Embryonic facial prominence (tissue), 1 donor: ENCODE data around the gene ZC3HAV1.
"Not testable (repeated sequence)": the region's sequence is repeated elsewhere in the genome, so short reads cannot be mapped to it uniquely, and the experiment has no call there.

Experiments used
- DNase-seq: peaks from one replicate; pipeline ENCODE4 v3.0.0-alpha.2; 2016; ENCODE audit errors: extremely low spot score

The ZC3HAV1 gene

DNA sequence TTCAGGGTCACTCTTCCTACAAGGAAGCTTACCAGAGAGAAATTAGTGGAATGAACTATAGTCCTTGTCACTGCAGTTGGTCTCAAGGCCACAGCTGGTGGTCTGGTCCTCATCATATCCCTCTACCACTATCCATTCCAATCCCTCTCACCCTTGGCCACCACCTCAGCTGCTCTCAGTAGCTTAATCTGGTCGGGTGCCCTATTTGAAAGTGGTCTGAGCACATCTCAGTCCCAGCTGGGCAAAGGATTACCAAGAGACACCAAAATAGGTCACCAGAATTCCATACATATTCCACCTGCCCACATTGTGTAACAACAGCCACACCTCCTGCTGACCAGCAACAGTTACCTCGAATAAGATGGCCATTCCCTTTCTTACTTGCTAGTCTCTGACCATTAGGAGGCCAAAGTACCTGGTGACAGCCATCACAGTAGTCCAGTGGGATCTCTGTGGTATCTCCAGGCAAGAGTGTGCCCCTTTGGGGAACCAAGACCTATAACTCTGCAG is 3.3 kb upstream of the ZC3HAV1 start:
- no peak for DNase-seq

DNA sequence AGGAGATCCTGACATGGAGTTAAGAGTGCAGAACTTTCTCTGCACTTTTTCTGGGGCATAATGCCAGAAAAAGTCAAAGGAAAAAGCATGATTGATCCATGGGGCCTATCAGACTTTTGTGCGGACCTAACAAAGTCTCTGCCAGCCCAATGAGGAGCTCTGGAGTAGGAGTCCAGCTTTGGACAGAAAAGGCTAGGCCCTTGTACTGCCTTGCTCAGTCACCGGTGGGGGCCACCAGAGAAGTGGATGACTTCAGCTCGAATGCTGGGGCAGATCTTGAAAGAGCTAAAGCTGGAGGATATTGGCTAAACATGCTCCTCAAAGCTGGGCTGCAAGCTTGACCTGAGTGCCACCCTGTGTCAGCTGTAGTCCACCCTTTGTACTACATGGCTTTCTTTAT is 2.8 kb upstream of the ZC3HAV1 start:
- no peak for DNase-seq

DNA sequence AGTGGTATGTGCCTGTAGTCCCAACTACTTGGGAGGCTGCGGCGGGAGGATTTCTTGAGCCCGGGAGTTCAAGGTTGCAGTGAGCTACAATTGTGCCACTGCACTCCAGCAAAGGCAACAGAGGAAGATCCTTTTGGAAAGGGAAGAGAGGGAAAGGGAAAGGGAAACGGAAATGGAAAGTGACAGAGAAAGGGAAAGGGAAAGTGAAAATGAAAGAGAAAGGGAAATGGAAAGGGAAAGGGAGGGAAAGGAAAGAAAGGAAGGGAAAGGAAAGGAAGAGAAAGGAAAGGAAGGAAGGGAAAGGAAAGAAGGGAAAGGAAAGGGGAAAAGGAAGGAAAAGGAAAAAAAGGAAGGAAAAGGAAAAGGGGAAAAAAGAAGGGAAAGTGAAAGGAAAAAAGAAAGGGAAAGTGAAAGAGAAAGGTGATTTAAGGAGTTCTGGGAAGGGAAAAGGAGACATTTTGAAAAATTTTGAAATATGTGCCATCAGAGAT is 2.3 kb upstream of the ZC3HAV1 start:
- no peak for DNase-seq

DNA sequence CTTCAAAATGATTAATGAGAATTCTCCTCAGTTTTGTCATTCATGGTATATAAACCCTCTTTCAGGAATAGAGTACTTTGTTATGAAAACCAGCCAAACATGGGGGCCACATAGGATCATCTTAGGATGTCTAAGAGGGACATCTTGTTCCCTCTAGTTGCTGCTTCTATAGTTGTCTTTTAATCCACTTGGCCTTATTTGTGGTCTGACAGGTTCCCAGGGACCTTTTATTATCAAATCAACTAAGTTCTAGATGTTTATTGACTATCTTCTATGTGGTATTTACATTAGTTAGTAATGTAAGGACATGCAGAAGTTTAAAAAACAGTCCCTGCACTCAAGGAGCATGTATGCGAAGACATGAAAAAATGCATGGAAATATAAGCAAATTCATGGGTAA is 1.6 kb upstream of the ZC3HAV1 start:
- no peak for DNase-seq

DNA sequence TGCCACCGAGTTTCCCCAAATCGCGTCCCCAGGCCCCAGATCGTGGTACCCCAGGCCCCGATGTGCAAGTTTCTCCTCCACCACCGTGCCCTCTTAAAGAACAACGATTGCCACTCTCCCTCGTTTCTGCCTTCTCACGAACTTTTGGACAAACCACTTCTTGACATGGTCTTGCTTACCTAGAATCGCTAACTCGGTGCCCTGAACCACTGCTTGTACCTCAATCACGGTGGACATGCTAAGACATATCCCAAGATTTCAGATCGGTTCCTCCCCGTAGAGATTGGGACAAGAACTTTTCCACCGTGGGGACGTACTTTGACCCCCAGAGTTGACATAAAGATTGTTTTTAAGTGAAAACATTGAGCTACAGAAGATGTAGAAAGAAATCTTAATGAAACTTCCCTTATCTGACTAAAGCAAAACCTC is 477 bp upstream of the ZC3HAV1 start:
- no peak for DNase-seq

DNA sequence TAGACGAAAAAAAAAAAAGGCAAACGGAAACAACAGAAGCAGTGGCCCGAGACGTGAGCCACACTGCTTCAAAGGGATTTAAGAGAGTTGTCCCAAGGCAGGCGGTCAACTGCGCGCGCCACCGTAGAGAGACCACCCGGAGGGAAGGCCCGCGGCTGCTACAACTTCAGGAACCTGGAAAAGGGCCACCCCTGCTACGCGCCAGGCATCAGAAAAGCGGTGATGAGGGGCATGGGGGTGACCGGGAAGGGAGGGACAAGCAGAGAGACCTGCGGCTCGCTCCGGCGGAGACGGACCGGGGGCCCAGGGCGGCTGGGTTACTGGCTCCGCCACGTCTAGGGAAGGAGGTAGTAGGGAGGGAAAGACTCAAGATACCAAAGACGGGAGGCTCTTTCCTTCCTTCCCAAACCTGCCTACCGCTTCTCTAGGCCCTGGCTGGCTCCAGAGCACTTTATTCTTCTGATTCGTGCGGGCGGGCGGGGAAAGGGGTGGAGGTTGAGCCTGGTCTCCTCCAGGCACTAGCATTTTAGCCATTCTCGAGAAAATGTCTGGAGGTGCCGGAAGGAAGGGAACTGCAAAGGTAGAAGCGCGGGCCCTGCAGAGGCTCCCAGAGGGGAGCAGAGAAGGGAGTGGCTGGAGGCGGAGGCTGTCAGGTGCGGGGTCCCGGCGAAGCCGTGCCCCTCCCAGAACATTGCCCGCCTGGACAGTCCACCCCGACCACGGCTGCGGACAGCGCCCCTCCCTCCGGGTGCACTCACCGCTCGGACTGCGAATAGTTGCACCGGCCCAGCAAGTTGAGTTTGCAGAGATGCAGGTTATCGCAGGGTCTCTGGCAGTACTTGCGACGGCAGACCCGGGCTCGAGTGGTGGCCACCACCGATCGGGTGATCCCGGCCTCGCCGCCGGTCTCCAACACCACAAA is 993 bp downstream of the ZC3HAV1 start:
- DNase-seq: no peak

DNA sequence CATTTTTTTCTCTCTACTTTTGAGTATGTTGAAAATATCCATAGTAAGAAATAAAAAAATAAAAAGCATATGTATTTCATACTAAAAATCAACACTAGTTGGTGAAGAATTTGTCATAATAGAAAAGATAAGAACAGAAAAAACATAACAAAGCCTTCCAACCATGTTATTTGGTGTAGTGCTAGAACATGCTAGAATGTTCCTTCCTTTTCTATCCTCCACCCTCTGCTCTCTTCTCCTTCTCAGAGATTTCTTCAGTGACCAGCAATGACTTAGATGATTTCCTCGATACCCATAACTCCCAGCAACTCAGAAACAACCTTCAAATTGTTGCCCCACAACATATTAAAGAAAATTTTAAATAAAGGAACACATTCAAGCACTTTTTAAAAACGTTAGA is 2.6 kb downstream of the ZC3HAV1 start:
- DNase-seq: no peak

DNA sequence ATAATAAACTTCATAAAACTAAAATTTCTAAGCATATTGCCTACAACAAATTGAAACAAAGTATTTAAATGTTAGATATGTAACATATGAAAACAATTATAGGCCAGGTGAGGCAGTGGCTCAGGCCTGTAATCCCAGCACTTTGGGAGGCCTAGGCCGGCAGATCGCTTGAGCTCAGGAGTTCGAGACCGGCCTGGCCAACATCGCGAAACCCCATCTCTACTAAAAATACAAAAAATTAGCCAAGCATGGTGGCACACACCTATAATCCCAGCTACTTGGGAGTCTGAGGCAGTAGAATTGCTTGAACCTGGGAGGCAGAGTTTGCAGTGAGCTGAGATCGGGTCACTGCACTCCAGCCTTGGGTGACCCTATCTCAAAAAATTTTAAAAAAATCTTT is 3.3 kb downstream of the ZC3HAV1 start:
- DNase-seq: not testable (repeated sequence)

DNA sequence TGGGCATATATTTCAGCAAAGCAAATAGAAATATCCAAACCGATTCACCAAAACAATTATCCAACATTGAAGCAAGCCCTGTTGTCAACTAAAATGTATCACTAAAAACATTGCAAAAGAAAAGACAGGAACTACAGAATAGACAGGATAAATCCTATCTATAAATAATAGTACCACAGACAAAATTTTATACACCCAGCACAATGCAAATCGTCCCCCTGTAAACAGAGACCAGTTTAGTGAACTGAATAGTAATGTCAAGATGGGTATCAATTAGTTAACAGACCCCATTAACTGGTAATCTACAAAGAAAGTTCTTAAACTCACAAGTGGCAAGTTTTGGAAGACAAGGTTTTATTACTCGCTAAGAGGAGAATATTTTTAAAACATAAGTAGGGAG is 4.0 kb downstream of the ZC3HAV1 start:
- DNase-seq: no peak

DNA sequence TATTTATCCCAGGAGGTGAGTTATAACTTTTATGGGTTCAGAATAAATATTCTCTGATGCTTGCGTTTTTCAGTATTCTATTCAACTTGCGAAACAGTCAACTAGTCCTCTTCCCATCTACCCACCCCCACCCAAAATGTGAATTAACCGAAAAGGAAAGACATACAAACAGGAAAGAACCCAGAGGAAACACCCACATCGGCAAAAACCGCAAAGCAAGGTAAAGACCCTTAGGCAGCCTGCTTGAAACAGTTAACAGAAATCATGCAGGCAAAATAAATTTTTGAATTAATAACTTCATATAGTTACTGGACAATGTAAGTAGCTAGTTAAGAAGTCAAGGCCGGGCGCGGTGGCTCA is 5.4 kb downstream of the ZC3HAV1 start:
- no peak for DNase-seq

DNA sequence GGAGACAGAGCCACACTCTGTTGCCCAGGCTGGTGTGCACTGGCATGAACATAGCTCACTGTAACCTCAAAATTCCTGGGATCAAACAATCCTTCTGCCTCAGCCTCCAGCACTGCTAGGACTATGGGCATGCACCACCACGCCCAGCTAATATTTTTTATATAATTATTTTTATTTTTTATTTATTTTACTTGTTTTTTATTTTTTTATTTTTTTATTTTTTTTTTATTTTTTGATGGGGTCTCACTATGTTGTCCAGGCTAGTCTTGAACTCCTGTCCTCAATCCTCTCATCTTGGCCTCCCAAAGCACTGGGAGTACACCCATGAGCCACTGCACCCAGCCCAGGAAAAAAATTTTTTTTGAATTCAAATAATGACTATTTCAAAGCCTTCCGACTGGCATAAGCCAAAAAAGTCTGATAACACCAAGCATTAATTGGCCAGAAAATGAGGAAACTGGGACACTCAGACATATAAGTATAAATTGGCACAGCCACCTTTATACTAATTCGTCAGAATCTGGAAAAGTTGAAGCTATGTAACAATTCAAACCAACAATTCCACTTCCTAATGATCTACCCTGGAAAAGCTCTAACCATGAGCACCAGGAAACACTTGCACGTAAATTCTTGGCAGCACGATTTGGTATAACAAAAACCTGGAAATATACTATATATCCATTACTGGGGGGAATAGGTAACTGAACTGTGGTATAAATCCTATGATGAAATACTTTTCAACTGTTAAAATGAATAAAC is 6.3 kb downstream of the ZC3HAV1 start:
- no peak for DNase-seq

DNA sequence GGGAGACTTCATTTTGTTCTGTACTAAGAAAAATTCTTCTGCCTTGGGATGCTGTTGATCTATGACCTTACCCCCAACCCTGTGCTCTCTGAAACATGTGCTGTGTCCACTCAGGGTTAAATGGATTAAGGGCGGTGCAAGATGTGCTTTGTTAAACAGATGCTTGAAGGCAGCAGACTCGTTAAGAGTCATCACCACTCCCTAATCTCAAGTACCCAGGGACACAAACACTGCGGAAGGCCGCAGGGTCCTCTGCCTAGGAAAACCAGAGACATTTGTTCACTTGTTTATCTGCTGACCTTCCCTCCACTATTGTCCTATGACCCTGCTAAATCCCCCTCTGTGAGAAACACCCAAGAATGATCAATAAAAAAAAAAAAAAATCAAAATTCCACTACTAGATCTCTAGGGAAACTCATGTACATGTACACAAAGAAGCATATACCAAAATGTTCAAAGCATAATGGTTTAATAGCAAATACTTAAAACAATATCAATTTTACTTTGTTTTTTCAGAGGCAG is 7.8 kb downstream of the ZC3HAV1 start:
- not testable (repeated sequence) for DNase-seq

DNA sequence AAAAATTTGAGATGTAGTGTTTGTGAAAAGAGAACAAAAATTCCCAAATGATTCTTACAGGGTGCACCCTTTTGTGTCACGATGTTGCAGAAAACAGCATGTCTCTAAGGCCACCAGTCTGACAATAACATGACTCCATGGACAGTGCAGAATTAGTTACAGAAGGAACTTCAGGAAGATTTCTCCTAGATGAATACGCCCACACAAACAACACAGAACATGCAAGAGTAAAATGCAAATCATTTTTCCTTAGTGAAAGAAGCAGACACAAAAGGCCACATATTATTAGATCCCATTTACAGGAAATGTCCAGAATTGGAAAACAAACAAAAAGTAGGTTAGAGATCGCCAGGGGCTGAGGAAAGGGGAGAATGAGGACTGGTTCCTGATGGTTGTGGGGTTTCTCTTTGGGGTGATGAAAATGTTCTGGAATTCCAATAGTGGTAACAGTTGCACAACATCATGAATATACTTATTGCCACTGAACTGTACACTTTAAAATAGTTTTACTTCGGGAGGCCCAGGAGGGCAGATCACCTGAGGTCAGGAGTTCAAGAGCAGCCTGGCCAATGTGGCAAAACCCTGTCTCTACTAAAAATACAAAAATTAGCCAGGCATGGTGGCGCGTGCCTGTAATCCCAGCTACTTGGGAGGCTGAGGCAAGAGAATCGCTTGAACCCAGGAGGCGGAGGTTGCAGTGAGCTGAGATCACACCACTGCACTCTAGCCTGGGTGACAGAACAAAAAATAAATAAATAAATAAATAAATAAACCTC is 10.2 kb downstream of the ZC3HAV1 start:
- no peak for DNase-seq

DNA sequence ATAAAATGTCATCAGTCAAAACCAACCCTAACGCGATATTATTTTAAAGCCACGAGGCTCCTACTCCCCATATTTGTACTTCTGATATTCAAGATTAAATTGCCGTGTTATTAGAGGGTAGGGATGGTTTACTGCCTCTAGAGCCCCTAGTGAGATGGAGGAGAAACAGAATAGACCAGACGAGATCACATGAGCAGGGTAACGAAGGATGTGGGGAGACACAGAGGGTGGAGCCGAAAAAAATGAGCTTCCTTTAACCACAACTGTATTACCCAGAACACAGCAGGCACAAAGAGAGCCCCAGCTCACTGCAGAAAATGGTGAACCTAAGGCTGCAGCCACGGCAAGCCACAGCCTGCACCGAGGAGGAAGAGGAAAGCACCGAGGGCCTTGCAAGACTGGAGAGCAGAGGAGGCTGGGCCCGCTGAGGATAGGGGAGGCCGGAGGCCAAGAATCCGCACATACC is 14.3 kb downstream of the ZC3HAV1 start:
- no peak for DNase-seq

DNA sequence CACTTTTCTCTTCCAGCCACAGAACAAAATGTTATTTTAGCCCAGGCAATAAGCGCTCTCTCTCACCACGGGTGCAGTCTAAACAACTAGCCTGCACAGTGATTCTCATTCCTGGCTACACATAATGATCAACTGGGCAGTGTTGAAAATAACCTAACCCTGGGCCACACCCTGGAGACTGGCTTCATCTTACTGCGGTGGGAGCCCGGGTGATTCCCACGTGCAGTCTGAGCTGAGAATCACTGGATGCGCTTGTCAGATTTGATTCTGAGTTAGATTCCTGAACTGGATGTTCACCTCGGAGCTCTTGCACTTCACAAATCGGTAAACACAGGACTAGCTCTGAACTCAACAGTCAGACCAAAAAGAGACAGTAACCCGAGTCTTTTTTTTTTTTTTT is 14.9 kb downstream of the ZC3HAV1 start:
- no peak for DNase-seq

DNA sequence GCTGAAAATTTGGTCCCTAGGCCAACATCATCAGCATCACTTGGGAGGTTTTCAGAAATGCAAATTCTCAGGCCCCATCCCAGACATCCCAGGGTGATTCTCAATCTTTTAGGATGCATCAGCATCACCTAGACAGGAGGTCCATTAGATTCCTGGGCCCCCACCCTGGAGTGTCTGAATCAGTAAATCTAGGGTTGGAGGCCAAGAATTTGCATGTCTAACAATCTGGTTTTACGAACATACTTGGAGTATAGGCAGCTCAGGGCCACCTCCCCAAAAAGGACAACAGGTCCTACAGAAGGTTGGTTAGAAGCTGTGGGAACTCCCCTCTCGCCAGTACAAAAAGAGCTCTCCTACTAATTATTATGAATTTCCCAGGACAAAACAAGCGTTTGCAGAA is 15.5 kb downstream of the ZC3HAV1 start:
- no peak for DNase-seq

DNA sequence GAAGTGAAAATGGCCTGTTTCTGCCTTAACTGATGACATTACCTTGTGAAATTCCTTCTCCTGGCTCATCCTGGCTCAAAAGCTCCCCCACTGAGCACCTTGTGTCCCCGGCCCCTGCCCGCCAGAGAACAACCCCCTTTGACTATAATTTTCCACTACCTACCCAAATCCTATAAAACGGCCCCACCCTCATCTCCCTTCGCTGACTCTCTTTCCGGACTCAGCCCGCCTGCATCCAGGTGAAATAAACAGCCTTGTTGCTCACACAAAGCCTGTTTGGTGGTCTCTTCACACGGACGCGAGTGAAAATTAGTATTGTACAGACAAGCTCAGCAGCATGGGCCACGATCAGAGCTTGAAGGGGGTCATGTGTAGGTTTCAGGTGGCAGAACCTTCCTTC is 16.0 kb downstream of the ZC3HAV1 start:
- not testable (repeated sequence) for DNase-seq

DNA sequence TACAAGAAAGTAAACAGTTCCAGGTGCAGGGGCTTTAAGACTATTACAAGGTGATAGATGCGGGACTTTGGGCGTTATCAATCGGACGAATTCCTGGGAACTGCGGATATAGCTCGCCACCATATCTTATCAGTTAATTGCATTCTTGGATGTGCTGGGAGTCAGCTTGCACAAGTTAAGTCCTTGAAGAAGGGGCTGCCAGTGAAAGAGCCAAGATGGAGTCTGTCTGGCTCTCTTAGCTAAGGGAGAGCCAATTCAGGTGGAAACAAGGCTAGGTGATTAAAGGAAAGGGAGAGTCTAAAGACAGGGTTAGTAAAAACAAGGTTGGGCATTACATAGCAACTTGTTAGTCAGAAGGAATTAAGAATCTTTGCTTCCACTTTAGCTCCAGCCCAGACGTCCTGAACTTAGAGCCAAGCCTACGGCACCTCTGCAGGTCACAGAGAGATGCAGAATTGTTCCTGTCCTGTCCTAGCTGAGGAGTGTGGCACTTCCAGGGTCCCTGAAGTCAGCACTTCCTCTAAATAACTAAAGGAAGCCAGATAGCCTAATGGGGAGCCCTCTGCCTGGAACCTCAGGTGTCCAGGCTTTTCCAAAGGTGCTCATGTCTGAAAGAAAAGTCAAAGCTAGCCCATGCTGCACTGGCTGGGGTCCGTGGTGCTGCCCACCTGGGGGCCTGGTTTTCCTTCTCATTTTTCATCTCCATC is 17.3 kb downstream of the ZC3HAV1 start:
- DNase-seq: no peak

DNA sequence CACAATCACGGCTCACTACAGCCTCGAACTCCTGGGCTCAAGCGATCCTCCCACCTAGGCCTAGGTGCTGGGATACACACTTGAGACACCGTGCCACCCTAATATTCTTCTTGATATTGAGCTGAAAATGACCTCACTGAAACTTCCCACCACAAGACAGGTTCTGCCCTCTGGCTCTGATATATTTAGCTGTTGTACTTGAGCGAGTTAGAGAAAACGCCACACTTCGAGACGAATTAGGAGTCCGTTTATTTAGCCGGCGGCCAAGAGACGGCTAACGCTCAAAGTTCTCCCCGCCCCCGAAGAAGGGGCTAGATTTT is 17.9 kb downstream of the ZC3HAV1 start:
- no peak for DNase-seq

DNA sequence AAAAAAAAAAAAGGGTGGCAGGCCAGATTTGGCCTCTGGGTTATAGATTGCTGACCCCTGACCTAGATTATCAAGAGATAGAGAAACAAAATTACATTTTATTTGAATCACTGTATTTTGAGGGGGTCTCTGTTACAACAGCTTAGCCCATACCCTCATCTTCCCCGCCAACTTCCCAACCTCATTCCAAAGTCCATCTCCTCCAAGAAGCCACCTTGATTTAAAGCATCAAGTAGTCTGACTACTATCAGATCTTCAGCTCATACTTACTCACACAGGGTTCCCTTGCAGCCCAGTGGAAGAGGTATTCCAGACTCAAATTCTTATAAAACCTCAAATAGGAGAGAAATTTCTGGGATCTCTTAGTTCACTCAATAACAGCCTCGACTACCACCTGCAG is 20.4 kb downstream of the ZC3HAV1 start:
- DNase-seq: no peak

DNA sequence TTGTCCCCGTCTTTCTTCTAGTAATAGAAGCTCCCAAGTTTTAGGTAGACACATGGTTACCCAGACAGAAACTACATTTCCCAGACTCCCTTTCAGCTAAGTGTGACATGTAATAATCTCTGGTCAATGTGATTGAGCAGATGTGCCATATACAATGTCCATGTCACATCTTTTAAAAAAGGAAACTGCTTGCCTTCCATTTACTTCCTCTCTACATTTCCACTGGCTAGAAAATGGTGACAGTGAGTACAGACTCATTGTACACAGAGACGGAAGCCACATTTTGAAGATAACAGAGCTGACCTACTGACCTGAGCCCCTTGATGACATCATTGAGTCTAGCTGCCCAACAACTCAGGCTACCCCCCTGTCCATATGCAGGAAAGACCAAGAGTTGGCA is 21.3 kb downstream of the ZC3HAV1 start:
- no peak for DNase-seq
